ENCODE measurements around the gene RLN3.

RLN3 gene

DNA sequence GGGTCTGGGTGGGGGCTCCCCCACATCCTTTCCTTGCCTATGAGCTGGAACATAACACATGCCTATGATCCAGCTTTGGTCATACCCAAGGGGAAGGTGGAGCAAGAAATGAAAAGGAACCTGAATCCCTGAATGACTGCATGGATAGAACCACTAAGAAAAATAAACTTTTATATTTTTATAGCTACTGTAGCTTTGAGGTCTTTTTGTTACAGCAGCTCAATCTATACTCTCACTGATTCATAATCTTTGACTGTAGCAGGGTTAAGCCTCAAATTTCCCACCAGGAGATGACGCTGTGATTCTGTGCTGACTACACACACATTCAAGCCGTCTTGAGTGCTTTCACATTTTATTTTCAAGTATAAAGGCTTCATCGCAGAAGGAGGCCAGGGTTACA lies 25.1 kb downstream of the RLN3 start:
- H3K4me1 Mint-ChIP-seq = peaks cover 27% of the 10 kb centered on the region
- H3K27ac Mint-ChIP-seq = no peak overlapping the region
- H3K4me3 Mint-ChIP-seq = no peak overlapping the region
- peaks cover 0 to 13% of the 10 kb centered on the region in 2 donors for H3K9me3 Mint-ChIP-seq
- peaks cover 15% of the 10 kb centered on the region for H3K27me3 Mint-ChIP-seq
- no peak for ATAC-seq
- DNase-seq = no peak

DNA sequence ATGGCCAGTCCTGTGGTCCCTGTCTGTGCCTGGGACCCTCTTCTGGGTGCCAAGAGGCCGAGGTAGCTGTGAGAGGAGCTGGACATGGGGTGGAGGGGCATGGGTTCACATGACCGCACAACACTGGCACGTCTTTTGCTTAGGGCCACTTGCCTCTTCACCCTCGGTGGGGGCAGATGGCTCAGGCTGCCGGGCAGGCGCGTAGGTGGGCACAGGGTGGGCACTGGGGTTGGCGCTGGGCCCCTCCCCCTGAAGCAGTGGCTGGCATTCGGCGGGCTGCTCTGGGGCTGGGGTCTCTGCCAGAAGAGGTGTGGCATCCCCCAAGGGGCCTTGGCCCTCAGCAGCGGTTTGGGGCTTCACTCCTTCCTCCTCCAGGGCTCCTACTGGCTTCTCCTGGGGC lies 25.6 kb downstream of the RLN3 start:
- H3K27ac Mint-ChIP-seq = no peak overlapping the region
- peaks cover 29% of the 10 kb centered on the region for H3K4me1 Mint-ChIP-seq
- ATAC-seq (no peak), DNase-seq (no peak)
- H3K27me3 Mint-ChIP-seq = peaks cover 20% of the 10 kb centered on the region
- H3K9me3 Mint-ChIP-seq = peaks cover 0 to 8% of the 10 kb centered on the region in 2 donors
- H3K4me3 Mint-ChIP-seq = no peak overlapping the region

DNA sequence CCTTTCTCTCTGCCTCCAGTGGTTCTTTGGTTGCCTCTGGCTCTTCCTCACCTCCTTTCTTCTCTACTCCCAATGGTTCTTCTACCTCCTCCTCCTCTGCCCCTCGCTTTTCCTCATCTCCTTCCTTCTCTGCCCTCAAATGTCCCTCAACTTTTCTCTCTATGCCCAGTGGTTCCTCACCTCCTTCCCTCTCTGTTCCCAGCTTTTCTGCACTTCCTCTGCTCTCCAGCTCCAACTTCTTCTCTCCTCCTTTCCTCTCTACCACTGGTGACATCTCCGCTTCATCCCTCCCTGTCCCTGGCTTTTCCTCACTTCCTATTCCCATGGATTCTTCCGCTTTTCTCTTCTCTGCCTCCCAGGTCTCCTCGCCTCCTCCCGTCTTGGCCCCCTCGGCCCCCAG lies 26.2 kb downstream of the RLN3 start:
- peaks cover 32% of the 10 kb centered on the region for H3K4me1 Mint-ChIP-seq
- H3K27ac Mint-ChIP-seq = peak overlapping the region in 1 of 2 donors; percentile 2
- DNase-seq = no peak
- no peak for ATAC-seq
- H3K4me3 Mint-ChIP-seq = no peak overlapping the region
- H3K27me3 Mint-ChIP-seq = peaks cover 26% of the 10 kb centered on the region
- peaks cover 0 to 7% of the 10 kb centered on the region in 2 donors for H3K9me3 Mint-ChIP-seq

DNA sequence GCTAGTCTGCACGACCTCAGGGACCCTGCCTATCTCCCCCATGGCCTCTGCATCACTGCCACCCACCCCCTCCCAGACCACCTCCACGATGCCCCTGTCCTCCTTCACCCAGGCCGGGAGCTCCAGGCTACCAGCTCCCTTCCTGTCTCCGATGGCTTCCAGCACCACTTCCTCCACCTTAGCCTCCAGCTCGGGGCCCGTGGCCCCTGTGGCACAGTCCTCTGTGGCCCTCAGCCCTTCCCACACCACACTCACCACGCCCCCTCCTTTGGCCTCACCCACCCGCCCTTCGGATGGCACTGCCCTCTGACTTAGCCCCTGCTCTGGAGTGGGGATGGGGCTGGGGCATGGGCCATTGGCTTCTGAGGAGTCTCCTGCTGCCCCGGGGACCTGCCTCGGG lies 26.8 kb downstream of the RLN3 start:
- DNase-seq (no peak), ATAC-seq (peak; percentile 27)
- H3K27ac Mint-ChIP-seq = no peak overlapping the region
- no peak overlapping the region for H3K4me3 Mint-ChIP-seq
- peaks cover 0 to 7% of the 10 kb centered on the region in 2 donors for H3K9me3 Mint-ChIP-seq
- H3K27me3 Mint-ChIP-seq = peaks cover 32% of the 10 kb centered on the region
- peaks cover 38% of the 10 kb centered on the region for H3K4me1 Mint-ChIP-seq

DNA sequence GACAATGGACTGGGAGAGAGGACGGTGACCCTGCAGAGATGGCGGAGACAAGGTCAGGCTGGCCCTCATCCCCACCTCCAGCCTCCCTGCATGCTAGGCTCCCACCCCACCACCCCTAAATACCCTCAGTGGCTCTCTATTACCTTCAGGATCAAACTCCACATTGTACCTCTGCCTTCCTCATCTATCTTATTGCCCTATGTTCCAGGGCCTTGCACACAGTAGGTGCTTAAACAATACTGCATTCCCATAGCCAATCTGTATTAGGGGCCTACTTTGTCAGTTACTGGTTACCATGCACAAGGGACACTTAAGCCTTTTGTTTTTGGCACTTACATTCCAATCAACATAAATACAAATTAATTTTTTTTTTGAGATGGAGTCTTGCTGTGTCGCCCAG lies 27.4 kb downstream of the RLN3 start:
- Mint-ChIP-seq H3K27ac (no peak overlapping the region), H3K4me1 (peaks cover 40% of the 10 kb centered on the region)

DNA sequence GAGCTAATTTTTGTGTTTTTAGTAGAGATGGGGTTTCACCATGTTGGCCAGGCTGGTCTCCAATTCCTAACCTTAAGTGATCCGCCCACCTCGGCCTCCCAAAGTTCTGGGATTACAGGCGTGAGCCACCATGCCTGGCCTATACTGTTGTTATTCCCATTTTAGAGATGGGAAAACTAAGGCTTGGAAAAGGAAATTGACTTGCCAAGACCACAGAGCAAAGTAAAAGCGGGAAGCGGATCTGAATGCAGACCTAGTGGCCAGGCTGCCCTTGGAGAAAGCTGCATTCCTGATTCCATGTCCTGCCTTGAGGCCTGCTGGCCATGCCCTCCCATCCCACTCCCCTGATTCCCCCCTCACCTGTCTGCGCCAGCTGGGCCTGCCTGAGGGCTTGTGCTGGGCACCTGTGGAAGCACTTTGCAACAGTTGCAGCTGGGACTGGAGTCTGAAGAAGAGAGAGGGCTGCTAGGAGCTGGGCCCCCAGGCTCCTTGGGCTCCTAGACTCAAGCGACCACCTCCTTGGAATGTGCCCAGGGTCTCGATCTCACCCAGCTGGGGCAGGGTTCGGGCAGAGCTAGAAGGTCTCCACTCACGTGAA lies 28.2 kb downstream of the RLN3 start:
- Mint-ChIP-seq H3K4me3 (no peak overlapping the region), H3K4me1 (peaks cover 40% of the 10 kb centered on the region), H3K27me3 (peaks cover 46% of the 10 kb centered on the region), H3K9me3 (peaks cover 0 to 7% of the 10 kb centered on the region in 2 donors), H3K27ac (no peak overlapping the region)
- ATAC-seq = no peak
- DNase-seq = no peak

More for the DNA sequence above, 27.4 kb downstream of the RLN3 start:
- DNase-seq (no peak), ATAC-seq (no peak)
- Mint-ChIP-seq H3K9me3 (peaks cover 0 to 7% of the 10 kb centered on the region in 2 donors), H3K27me3 (peaks cover 39% of the 10 kb centered on the region), H3K4me3 (no peak overlapping the region)

DNA sequence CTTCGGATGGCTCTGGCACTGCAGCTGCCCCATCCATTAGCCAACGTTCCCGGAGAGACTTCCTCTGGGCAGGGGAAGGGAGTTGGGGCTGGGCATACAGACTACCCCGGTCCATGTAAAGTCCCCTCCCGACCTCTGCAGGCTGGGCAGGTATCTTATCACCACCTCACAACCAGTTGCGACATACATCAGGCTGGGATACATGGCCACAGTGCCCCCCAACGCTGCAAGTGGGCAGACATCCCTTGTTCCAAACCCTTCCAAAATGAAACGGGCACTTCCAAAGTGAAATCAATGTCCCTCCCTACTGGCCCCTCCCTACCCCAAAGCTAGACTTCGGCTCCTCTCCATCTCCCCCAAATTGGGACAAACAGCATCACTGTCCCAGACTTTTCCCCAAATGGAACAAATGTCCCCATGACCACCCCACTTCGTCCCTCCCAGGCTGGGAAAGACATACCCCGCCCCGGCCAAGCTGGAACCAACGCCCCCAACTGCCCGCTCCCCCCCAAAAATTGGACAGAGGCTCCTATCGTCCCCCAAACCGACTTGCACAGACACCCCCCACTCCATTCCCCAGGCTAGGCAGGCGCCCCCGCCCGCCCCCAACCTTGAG lies 28.9 kb downstream of the RLN3 start:
- peaks cover 53% of the 10 kb centered on the region for H3K27me3 Mint-ChIP-seq
- no peak for ATAC-seq

DNA sequence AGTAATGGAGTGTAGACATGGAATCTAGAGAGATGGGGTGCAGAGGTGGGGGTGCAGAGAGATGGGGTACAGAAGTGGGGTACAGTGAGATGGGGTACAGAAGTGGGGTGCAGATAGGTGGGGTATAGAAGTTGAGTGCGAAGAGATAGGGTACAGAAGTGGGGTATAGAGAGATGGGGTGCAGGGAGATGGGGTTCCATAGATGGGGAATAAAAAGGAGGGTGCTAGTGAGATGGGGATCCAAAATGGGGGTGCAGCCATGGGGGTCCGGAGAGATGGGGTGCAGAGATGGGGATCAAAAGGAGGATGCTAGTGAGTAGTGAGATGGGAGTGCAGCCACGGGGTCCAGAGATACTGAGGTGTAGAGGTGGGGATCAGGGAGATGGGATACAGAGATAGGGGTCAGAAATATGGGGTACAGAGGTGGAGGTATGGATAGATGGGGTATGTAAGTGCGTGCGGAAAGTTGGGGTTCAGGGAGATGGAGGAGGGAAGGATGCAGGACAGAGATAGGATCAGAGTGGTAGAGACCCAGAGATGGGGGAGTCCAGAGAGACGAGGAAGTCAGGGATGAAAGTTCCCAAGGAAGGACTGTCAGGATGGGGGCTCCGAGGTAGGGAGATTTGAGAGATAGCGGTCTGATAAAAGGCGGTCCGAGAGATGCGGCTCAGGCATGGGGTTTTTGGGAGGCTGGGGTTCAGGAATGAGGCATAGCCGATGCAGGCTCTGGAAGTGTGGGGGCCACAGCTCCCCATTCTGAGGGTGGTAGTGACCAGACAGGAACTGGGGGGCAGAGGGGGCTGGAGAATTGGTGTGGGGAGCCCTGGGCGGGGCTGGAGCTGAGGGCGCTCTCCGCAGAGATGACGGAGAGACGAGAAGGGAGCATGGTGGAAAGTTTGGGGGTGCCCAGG lies 30.5 kb downstream of the RLN3 start:
- Mint-ChIP-seq H3K9me3 (no peaks in the 10 kb centered on the region), H3K27ac (no peak overlapping the region), H3K4me3 (peak overlapping the region; percentile 73 to 80), H3K4me1 (peaks cover 29% of the 10 kb centered on the region), H3K27me3 (peaks cover 53% of the 10 kb centered on the region)
- no peak for DNase-seq
- ATAC-seq = peak; percentile 69

More for the DNA sequence above, 28.9 kb downstream of the RLN3 start:
- Mint-ChIP-seq H3K9me3 (peaks cover 0 to 7% of the 10 kb centered on the region in 2 donors), H3K27ac (no peak overlapping the region), H3K4me1 (peaks cover 36% of the 10 kb centered on the region), H3K4me3 (peak overlapping the region; percentile 29 to 31)
- DNase-seq = no peak

GRCh38 chr19:14059093-14059480 lies 31.1 kb downstream of the RLN3 start:
- no peak overlapping the region for H3K27ac Mint-ChIP-seq
- ATAC-seq = no peak
- H3K4me1 Mint-ChIP-seq = peaks cover 29% of the 10 kb centered on the region
- peaks cover 53% of the 10 kb centered on the region for H3K27me3 Mint-ChIP-seq
- DNase-seq = peak; percentile 50 to 57
- H3K4me3 Mint-ChIP-seq = peak overlapping the region; percentile 43 to 73
- no peaks in the 10 kb centered on the region for H3K9me3 Mint-ChIP-seq

- H3K9me3 Mint-ChIP-seq = no peaks in the 10 kb centered on the region
- no peak for DNase-seq
- no peak for ATAC-seq
- peaks cover 53% of the 10 kb centered on the region for H3K27me3 Mint-ChIP-seq
- H3K27ac Mint-ChIP-seq = no peak overlapping the region
- H3K4me1 Mint-ChIP-seq = peaks cover 28% of the 10 kb centered on the region
- no peak overlapping the region for H3K4me3 Mint-ChIP-seq
Measured at GRCh38 chr19:14059652-14060155, 31.8 kb downstream of the RLN3 start.

DNA sequence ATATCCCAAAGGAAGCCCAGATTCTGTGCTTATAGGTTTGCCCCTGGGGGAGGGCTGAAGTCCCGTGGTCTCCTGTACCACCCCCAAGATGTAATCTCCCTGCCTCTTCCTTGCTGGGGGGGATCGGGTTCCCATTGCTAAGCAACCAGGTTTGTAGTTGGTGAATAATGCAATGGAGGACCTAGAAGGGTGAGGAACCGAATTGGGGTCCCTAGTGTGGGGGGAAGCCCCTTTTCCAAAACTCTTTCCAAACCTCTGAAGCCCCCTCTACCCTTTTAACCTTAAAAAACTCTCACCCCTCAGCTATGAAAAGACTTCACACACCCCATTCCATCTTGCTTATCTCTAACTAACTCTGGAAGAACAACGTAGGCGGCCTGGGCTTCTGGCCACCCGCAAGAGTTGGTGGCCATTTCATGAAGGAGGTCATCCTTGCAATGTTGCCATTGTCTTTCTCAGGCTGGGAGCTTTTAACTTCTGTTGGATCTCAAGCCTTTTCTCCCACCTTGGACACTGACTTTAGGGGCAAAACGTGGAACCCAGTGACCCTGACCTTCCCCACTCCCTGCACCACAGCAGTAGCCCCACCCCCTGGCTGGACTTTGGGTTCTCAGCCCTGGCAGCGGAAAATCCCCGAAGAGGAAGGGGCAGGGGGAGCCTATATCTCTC lies 33.3 kb downstream of the RLN3 start:
- Mint-ChIP-seq H3K9me3 (no peaks in the 10 kb centered on the region), H3K4me3 (no peak overlapping the region), H3K27me3 (peaks cover 53% of the 10 kb centered on the region), H3K27ac (no peak overlapping the region), H3K4me1 (peaks cover 24% of the 10 kb centered on the region)
- ATAC-seq = no peak
- no peak for DNase-seq

GRCh38 chr19:14061751-14062557 lies 34.0 kb downstream of the RLN3 start, which contains the start of gene PALM3:
TSS of gene PALM3 (minus strand) at chr19:14062076. CDS start at chr19:14061980, 96 bp downstream.
- no peak for DNase-seq
- H3K27ac Mint-ChIP-seq = no peak within 1 kb of the TSS
- H3K27me3 Mint-ChIP-seq = peaks cover 49% of the 10 kb centered on the region
- no peak within 1 kb of the TSS for H3K4me3 Mint-ChIP-seq
- ATAC-seq = no peak
- no peaks in the 10 kb centered on the region for H3K9me3 Mint-ChIP-seq
- H3K4me1 Mint-ChIP-seq = peaks cover 24% of the 10 kb centered on the region

- H3K4me3 Mint-ChIP-seq = no peak overlapping the region
- DNase-seq (no peak), ATAC-seq (no peak)
- peaks cover 43% of the 10 kb centered on the region for H3K27me3 Mint-ChIP-seq
- peaks cover 24% of the 10 kb centered on the region for H3K4me1 Mint-ChIP-seq
- H3K9me3 Mint-ChIP-seq = no peaks in the 10 kb centered on the region
- H3K27ac Mint-ChIP-seq = no peak overlapping the region
Measured at GRCh38 chr19:14062558-14062855, 34.6 kb downstream of the RLN3 start.

- H3K4me1 Mint-ChIP-seq = peaks cover 18% of the 10 kb centered on the region
- no peak for ATAC-seq
- no peaks in the 10 kb centered on the region for H3K9me3 Mint-ChIP-seq
- H3K4me3 Mint-ChIP-seq = no peak overlapping the region
- no peak overlapping the region for H3K27ac Mint-ChIP-seq
- DNase-seq = no peak
- H3K27me3 Mint-ChIP-seq = peaks cover 37% of the 10 kb centered on the region
Measured at GRCh38 chr19:14063105-14063504, 35.2 kb downstream of the RLN3 start.

DNA sequence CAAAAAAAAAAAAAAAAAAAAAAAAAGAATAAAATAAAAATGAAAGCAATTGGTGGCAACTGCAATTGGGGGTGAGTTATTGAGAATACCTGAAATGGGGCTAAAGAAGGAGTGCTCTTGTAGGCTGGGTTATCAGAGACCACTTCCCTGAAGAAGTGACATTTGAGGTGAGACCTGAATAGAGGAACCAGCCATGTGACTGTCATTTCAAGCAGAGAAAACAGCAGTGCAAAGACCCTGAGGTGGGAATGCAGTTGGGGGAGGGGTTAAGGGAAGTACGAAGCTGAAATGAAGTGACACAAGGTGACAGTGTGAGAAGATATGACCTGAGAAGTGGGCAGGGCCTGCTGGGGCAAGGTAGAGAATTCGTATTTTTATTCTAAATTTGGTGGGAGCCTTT lies 38.2 kb downstream of the RLN3 start:
- H3K9me3 Mint-ChIP-seq = no peaks in the 10 kb centered on the region
- no peak for DNase-seq
- no peak for ATAC-seq

More for the DNA sequence above, 38.2 kb downstream of the RLN3 start:
- no peaks in the 10 kb centered on the region for H3K4me1 Mint-ChIP-seq
- H3K27ac Mint-ChIP-seq = no peak overlapping the region
- H3K27me3 Mint-ChIP-seq = peaks cover 7% of the 10 kb centered on the region
- H3K4me3 Mint-ChIP-seq = no peak overlapping the region

Measured in stimulated activated naive CD8-positive, alpha-beta T cell treated with anti-CD3 and anti-CD28 coated beads, Interleukin-15, amount 100 ng/mL, for 72 hours (primary cell).